HG02763 (cell line): ENCODE measurements around the gene GRK1.

Source experiments
- ATAC-seq: cut with Tn5 transposase; IDR thresholded peaks from one replicate; pipeline ENCODE4 v1.9.1; 2021; ENCODE audit warnings: mild to moderate bottlenecking, moderate library complexity; ENCODE audit not compliant: unreplicated experiment

The GRK1 gene

GRCh38 chr13:113660066-113660465 is 7.0 kb upstream of the GRK1 start:
- ATAC-seq: no peak

GRCh38 chr13:113661509-113661908 is 5.5 kb upstream of the GRK1 start:
- ATAC-seq: no peak

- no peak for ATAC-seq
Observed at GRCh38 chr13:113663934-113664333, 3.1 kb upstream of the GRK1 start.

- ATAC-seq: no peak
Observed at GRCh38 chr13:113664751-113665596, 2.0 kb upstream of the GRK1 start.

GRCh38 chr13:113665597-113666328 is 1.3 kb upstream of the GRK1 start:
- no peak for ATAC-seq

GRCh38 chr13:113666329-113666670 is 719 bp upstream of the GRK1 start:
- no peak for ATAC-seq

GRCh38 chr13:113667771-113668490 is 912 bp downstream of the GRK1 start:
- ATAC-seq: no peak

GRCh38 chr13:113668491-113668971 is 1.5 kb downstream of the GRK1 start:
- ATAC-seq: no peak

GRCh38 chr13:113669231-113669754 is 2.3 kb downstream of the GRK1 start:
- no peak for ATAC-seq

GRCh38 chr13:113669755-113670341 is 2.8 kb downstream of the GRK1 start:
- no peak for ATAC-seq

- ATAC-seq: no peak
Observed at GRCh38 chr13:113670541-113670940, 3.5 kb downstream of the GRK1 start.

- no peak for ATAC-seq
Observed at GRCh38 chr13:113671066-113672001, 4.3 kb downstream of the GRK1 start.

GRCh38 chr13:113672002-113672651 is 5.1 kb downstream of the GRK1 start:
- ATAC-seq: no peak

GRCh38 chr13:113722921-113723320 is 55.9 kb downstream of the GRK1 start:
- no peak for ATAC-seq

GRCh38 chr13:113723410-113724015 is 56.5 kb downstream of the GRK1 start:
- no peak for ATAC-seq

- ATAC-seq: no peak
Observed at GRCh38 chr13:113724016-113724758, 57.2 kb downstream of the GRK1 start.

- peak; percentile 70 for ATAC-seq
Observed at GRCh38 chr13:113724780-113725315, 57.8 kb downstream of the GRK1 start.
